Peyer's patch (tissue), 4 donors: ENCODE data around the gene UBE2E3. TPM values are rescaled to one million over a fixed set of nuclear protein-coding genes. Genes with fewer than 3 reads are reported as not detected.

ENCODE experiments used
- DNase-seq, 3 donors: peaks; one replicate each; pipeline ENCODE4 v3.0.0-alpha.2; 2017 to 2019
- H3K27ac ChIP-seq, 4 donors: fragments of 200-600 bp; sonication (generic); one replicate each; pipeline ENCODE4 v1.5.1; 2016 to 2019
- H3K27me3 ChIP-seq, 2 donors: fragments of 200-600 bp; sonication (generic); one replicate each; pipeline ENCODE4 v1.5.1; 2019
- H3K36me3 ChIP-seq, 3 donors: fragments of 200-600 bp; sonication (generic); one replicate each; pipeline ENCODE4 v1.5.1; 2016 to 2019
- H3K4me1 ChIP-seq, 4 donors: fragments of 200-600 bp; sonication (generic); one replicate each; pipeline ENCODE4 v1.5.1; 2016 to 2019
- H3K4me3 ChIP-seq, 4 donors: fragments of 200-600 bp; sonication (generic); 1 replicate in 3 of 4; 2 replicates in 1 of 4; pipeline ENCODE4 v1.5.1; 2016 to 2019; ENCODE audit warnings: mild to moderate bottlenecking in 1 of 4
- H3K9me3 ChIP-seq, 4 donors: fragments of 200-600 bp; sonication (generic); one replicate each; pipeline ENCODE4 v1.5.1; 2016 to 2019; ENCODE audit warnings: mild to moderate bottlenecking in 1 of 4
- POLR2A ChIP-seq, 2 donors: fragments of 450-650 bp; IDR thresholded peaks; one replicate each; pipeline ENCODE4 v1.5.1; 2017; ENCODE audit warnings: antibody characterized with exemption in 2 of 2, mild to moderate bottlenecking in 2 of 2, moderate library complexity in 2 of 2
- total RNA-seq, 4 donors: library from RNA; depleted of rRNA; stranded (reverse); fragments of >200 nt; gene quantifications; one replicate each; pipeline ENCODE4 v1.1.0, GENCODE V29; 2016
- TF ChIP-seq, protein P1 (sequence below), 6 experiments: fragments of 450-650 bp in 4 of 6; fragments of 200-600 bp in 2 of 6; sonication (generic) in 1 of 6; IDR thresholded peaks; one replicate each; pipeline ENCODE4 v1.5.1; 2017 to 2019; ENCODE audit warnings: antibody characterized with exemption in 6 of 6, mild to moderate bottlenecking in 3 of 6, moderate library complexity in 1 of 6

The UBE2E3 gene
- total RNA-seq, 4 donors from 2014 or later, result 52.3 to 96.6 (median 72.8) TPM

DNA sequence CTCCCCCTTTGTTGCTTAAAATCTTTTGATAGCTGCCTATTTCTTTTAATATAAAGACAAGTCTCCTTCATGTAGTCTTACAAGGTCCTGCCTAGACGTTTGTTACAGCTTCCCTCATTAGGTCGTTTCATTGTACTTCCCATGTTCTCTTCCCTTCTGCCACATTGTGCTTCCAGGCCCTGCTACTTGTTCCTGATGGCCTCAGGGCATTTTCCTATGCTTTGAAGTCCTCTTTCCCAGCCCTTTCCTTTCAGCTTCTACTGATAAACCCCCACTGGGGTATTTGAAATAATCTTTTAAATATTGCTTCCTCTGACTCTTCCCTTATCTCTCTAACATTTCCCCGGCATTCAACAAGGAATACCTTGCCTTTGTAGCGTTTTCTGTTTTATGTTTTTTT, 67.4 kb downstream of the UBE2E3 start:
- TF ChIP-seq POLR2A (IDR thresholded peaks at IDR 0.05), result no peak
- TF ChIP-seq, protein P1, sequence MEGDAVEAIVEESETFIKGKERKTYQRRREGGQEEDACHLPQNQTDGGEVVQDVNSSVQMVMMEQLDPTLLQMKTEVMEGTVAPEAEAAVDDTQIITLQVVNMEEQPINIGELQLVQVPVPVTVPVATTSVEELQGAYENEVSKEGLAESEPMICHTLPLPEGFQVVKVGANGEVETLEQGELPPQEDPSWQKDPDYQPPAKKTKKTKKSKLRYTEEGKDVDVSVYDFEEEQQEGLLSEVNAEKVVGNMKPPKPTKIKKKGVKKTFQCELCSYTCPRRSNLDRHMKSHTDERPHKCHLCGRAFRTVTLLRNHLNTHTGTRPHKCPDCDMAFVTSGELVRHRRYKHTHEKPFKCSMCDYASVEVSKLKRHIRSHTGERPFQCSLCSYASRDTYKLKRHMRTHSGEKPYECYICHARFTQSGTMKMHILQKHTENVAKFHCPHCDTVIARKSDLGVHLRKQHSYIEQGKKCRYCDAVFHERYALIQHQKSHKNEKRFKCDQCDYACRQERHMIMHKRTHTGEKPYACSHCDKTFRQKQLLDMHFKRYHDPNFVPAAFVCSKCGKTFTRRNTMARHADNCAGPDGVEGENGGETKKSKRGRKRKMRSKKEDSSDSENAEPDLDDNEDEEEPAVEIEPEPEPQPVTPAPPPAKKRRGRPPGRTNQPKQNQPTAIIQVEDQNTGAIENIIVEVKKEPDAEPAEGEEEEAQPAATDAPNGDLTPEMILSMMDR (IDR thresholded peaks at IDR 0.05), result no peak
- no peaks in the 10 kb centered on the region for H3K9me3 ChIP-seq
- H3K36me3 ChIP-seq, result no peaks in the 10 kb centered on the region
- no peaks in the 10 kb centered on the region for H3K27me3 ChIP-seq
- no peaks in the 10 kb centered on the region for H3K4me1 ChIP-seq
- H3K4me3 ChIP-seq, result no peak overlapping the region
- DNase-seq, result no peak
- no peak overlapping the region for H3K27ac ChIP-seq

DNA sequence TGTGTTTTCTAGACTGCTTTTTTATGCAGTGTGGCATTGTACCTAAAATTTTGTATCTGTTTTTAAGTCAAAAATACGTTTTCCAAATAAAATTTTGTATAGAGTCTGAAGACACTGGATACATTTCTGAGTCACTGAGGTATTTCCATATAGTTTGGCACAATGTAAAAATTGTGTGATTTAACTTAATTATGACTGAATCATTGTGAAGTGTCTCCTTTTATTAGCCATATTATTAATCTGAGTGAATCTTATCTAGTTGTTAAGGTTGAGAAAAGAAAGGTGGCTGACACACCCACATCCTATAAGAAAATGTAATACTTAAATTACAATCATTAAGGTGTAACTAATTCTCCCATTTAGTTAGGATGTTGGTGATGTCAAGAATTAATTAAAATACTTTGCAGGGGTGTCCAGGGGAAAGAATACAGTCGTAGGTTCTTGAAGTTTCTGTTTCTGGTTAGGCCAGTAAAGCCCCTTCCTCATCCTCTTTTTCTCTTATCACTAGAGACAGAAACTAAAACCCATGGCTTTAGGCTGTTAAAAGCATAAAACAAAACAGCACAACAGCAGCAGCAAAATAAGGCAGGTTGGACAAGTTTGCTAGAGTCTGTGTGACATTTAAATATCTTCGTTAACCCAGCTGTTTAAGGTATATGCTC, 71.6 kb downstream of the UBE2E3 start:
- Histone ChIP-seq H3K4me1 (no peaks in the 10 kb centered on the region), H3K36me3 (no peaks in the 10 kb centered on the region), H3K27ac (no peak overlapping the region), H3K27me3 (no peaks in the 10 kb centered on the region), H3K9me3 (no peaks in the 10 kb centered on the region), H3K4me3 (no peak overlapping the region)
- no peak for DNase-seq
- TF ChIP-seq POLR2A (IDR thresholded peaks at IDR 0.05), result no peak
- TF ChIP-seq, protein P1 (IDR thresholded peaks at IDR 0.05), result no peak

DNA sequence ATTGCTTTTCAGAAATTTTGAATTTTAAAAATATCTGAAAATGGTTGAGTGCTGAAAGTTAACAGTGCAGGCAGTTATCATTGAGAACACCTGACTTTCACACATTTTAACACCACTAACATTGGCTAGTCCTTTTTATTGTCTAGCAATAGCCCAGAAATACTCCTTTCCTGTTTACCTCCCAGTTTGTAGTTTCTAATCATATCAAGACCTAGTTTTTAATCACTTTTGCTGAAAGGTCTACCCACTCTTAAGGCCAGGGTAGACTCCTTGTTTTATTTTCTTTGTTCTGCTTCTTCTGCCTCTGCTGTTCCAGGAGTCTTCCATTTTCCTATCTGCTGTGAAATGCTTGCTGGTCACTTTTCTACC, 72.1 kb downstream of the UBE2E3 start:
- H3K9me3 ChIP-seq, result no peaks in the 10 kb centered on the region
- DNase-seq, result no peak
- no peaks in the 10 kb centered on the region for H3K4me1 ChIP-seq
- no peak for TF ChIP-seq POLR2A (IDR thresholded peaks at IDR 0.05)
- TF ChIP-seq, protein P1 (IDR thresholded peaks at IDR 0.05), result no peak
- H3K27me3 ChIP-seq, result no peaks in the 10 kb centered on the region
- no peaks in the 10 kb centered on the region for H3K36me3 ChIP-seq
- no peak overlapping the region for H3K27ac ChIP-seq
- no peak overlapping the region for H3K4me3 ChIP-seq

GRCh38 chr2:181054256-181054655, 73.9 kb downstream of the UBE2E3 start:
- no peak for DNase-seq
- no peak overlapping the region for H3K4me3 ChIP-seq
- H3K36me3 ChIP-seq, result no peaks in the 10 kb centered on the region
- no peaks in the 10 kb centered on the region for H3K9me3 ChIP-seq
- TF ChIP-seq, protein P1 (IDR thresholded peaks at IDR 0.05), result no peak
- no peak for TF ChIP-seq POLR2A (IDR thresholded peaks at IDR 0.05)
- no peaks in the 10 kb centered on the region for H3K27me3 ChIP-seq
- H3K27ac ChIP-seq, result no peak overlapping the region
- no peaks in the 10 kb centered on the region for H3K4me1 ChIP-seq

GRCh38 chr2:181054843-181055242, 74.4 kb downstream of the UBE2E3 start:
- DNase-seq, result no peak
- no peaks in the 10 kb centered on the region for H3K36me3 ChIP-seq
- no peak for TF ChIP-seq POLR2A (IDR thresholded peaks at IDR 0.05)
- no peaks in the 10 kb centered on the region for H3K9me3 ChIP-seq
- H3K27me3 ChIP-seq, result no peaks in the 10 kb centered on the region
- H3K4me1 ChIP-seq, result no peaks in the 10 kb centered on the region
- H3K27ac ChIP-seq, result no peak overlapping the region
- H3K4me3 ChIP-seq, result no peak overlapping the region

- H3K4me3 ChIP-seq, result no peak overlapping the region
- peaks cover 0 to 8% (median 0%) of the 10 kb centered on the region in 3 donors for H3K36me3 ChIP-seq
- DNase-seq, result peak in 2 of 3 donors; percentile 38 to 67
- no peaks in the 10 kb centered on the region for H3K9me3 ChIP-seq
- H3K4me1 ChIP-seq, result no peaks in the 10 kb centered on the region
- no peak overlapping the region for H3K27ac ChIP-seq
- TF ChIP-seq, protein P1 (IDR thresholded peaks at IDR 0.05), result peak in 5 of 6 experiments; percentile 33 to 84 (median 76)
- TF ChIP-seq POLR2A (IDR thresholded peaks at IDR 0.05), result no peak
- H3K27me3 ChIP-seq, result no peaks in the 10 kb centered on the region
Observed at GRCh38 chr2:181058378-181059269, 78.2 kb downstream of the UBE2E3 start.
